Measurements from ENCODE around the gene KRT71.

The KRT71 gene

GRCh38 chr12:52582486-52582885 is 29.5 kb upstream of the KRT71 start:
- no peak for DNase-seq (ENCODE audit: low spot score)
- TF ChIP-seq CTCF (IDR thresholded peaks at IDR 0.05; ENCODE audit: extremely low read depth, missing control alignments) = no peak

DNA sequence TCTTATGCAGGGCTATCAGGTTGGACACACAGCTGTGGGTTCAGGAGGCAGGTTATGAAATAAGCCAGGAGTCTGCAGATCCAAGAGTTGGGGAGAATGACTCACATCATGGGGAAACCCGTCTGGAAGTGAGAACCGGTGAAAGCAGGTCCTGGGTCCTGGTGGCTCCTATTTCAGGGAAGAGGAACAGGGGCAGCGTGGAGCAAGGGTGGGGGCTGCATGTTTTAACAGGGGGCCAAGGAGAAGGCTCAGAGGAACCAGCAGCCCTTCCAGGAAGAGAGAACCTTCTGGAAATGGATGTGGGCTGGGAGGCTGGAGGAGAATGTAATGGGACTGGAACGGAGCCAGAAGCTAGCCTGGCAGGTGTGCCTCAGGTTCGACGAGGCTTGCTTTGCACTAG is 28.5 kb upstream of the KRT71 start:
- DNase-seq (ENCODE audit: low spot score) = no peak

GRCh38 chr12:52581066-52581465 is 28.1 kb upstream of the KRT71 start:
- TF ChIP-seq CTCF (IDR thresholded peaks at IDR 0.05; ENCODE audit: extremely low read depth, missing control alignments) = no peak
- DNase-seq (ENCODE audit: low spot score) = no peak

More for the DNA sequence above, 28.5 kb upstream of the KRT71 start:
- TF ChIP-seq CTCF (IDR thresholded peaks at IDR 0.05; ENCODE audit: extremely low read depth, missing control alignments) = no peak

DNA sequence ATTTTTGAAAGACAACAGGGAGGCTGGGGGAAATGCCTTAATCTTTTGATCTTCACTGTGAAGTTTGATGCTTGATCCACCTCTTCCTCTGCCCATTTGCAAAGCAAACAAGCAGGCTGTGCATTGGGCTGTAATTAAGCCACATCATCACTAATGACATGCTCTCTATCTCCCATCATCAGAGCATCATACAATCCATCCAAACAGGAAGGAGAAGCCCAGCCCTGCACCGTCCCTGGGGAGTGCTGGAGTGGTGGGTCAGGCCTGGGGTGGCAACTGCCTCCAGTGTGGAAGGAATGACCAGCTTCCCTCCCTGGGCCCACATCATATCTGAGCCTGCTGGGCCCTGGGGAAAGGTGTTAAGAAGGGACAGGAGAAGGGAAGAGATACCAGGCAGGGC is 27.6 kb upstream of the KRT71 start:
- no peak for TF ChIP-seq CTCF (IDR thresholded peaks at IDR 0.05; ENCODE audit: extremely low read depth, missing control alignments)
- no peak for DNase-seq (ENCODE audit: low spot score)

GRCh38 chr12:52579468-52580465 is 26.8 kb upstream of the KRT71 start:
- TF ChIP-seq CTCF (IDR thresholded peaks at IDR 0.05; ENCODE audit: extremely low read depth, missing control alignments) = no peak
- DNase-seq (ENCODE audit: low spot score) = no peak

GRCh38 chr12:52578469-52578868 is 25.5 kb upstream of the KRT71 start:
- no peak for DNase-seq (ENCODE audit: low spot score)
- TF ChIP-seq CTCF (IDR thresholded peaks at IDR 0.05; ENCODE audit: extremely low read depth, missing control alignments) = no peak

- TF ChIP-seq CTCF (IDR thresholded peaks at IDR 0.05; ENCODE audit: extremely low read depth, missing control alignments) = no peak
- no peak for DNase-seq (ENCODE audit: low spot score)
Measured at GRCh38 chr12:52577316-52577715, 24.4 kb upstream of the KRT71 start.
